HepG2 (cell line): ENCODE measurements around the gene EEF1A1. TPM values are rescaled to one million over a fixed set of nuclear protein-coding genes. Genes with fewer than 3 reads are reported as not detected.

Experiments used
- ATRX ChIP-seq: sonication (generic); formaldehyde crosslinking; IDR thresholded peaks from 2 replicates; pipeline ENCODE4 v1.4.0; 2020; ENCODE audit warnings: missing genetic modification reagents, borderline replicate concordance
- CREB3 ChIP-seq: sonication (generic); formaldehyde crosslinking; IDR thresholded peaks from 2 replicates; pipeline ENCODE4 v1.5.0; 2020; ENCODE audit warnings: missing genetic modification reagents
- KDM2A ChIP-seq: sonication (generic); formaldehyde crosslinking; IDR thresholded peaks from 2 replicates; pipeline ENCODE4 v1.4.0; 2020; ENCODE audit warnings: low read depth, missing genetic modification reagents, borderline replicate concordance
- NCOR1 ChIP-seq: fragments of 200-600 bp; sonication (generic); IDR thresholded peaks from 2 replicates; pipeline ENCODE4 v1.7.0; 2017; ENCODE audit warnings: antibody characterized with exemption, low read length, borderline replicate concordance
- PTBP1 ChIP-seq: fragments of 200-400 bp; formaldehyde crosslinking; IDR thresholded peaks from 2 replicates; pipeline ENCODE4 v1.6.1; 2018; ENCODE audit warnings: low read length, low read depth; ENCODE audit not compliant: poor library complexity, severe bottlenecking
- REXO4 ChIP-seq: sonication (generic); formaldehyde crosslinking; IDR thresholded peaks from 2 replicates; pipeline ENCODE4 v1.8.0; 2022; ENCODE audit warnings: missing genetic modification reagents, mild to moderate bottlenecking, borderline replicate concordance
- ZMYM4 ChIP-seq: sonication (generic); formaldehyde crosslinking; IDR thresholded peaks from 2 replicates; pipeline ENCODE4 v1.8.1; 2023; ENCODE audit warnings: mild to moderate bottlenecking, missing genetic modification reagents
- ZNF441 ChIP-seq: sonication (generic); formaldehyde crosslinking; IDR thresholded peaks from 2 replicates; pipeline ENCODE4 v1.7.0; 2021; ENCODE audit warnings: missing genetic modification reagents, borderline replicate concordance
- ZNF446 ChIP-seq: sonication (generic); formaldehyde crosslinking; IDR thresholded peaks from 2 replicates; pipeline ENCODE4 v1.5.0; 2020; ENCODE audit warnings: mild to moderate bottlenecking, missing genetic modification reagents
- ZNF609 ChIP-seq: sonication (generic); formaldehyde crosslinking; IDR thresholded peaks from 2 replicates; pipeline ENCODE4 v1.4.0; 2020; ENCODE audit warnings: mild to moderate bottlenecking, missing genetic modification reagents, borderline replicate concordance
- ZNF709 ChIP-seq: sonication (generic); formaldehyde crosslinking; IDR thresholded peaks from 2 replicates; pipeline ENCODE4 v1.5.0; 2020; ENCODE audit warnings: mild to moderate bottlenecking, missing genetic modification reagents
- ZNF761 ChIP-seq: sonication (generic); formaldehyde crosslinking; conservative IDR thresholded peaks from 2 replicates; pipeline ENCODE4 v1.4.0; 2020; ENCODE audit warnings: mild to moderate bottlenecking, missing genetic modification reagents
- polyA plus RNA-seq, 8 experiments: library from polyadenylated mRNA; depleted of rRNA in 3 of 8; stranded (reverse) in 7 of 8; unstranded in 1 of 8; fragments of >200 nt; fragmentation: Illumina TruSeq in 4 of 8; extraction: Trizol in 4 of 8; gene quantifications; 2 replicates each; pipeline versions ENCODE4 v1.2.1 to v1.2.3, GENCODE V29; 2011 to 2016; ENCODE audit warnings: low read depth in 4 of 8, missing spikeins in 1 of 8, mixed read lengths in 1 of 8; ENCODE audit not compliant: insufficient read depth in 1 of 8
- total RNA-seq, 5 experiments: library from RNA; depleted of rRNA; stranded (reverse); fragments of >200 nt; fragmentation: Illumina TruSeq; extraction: Trizol; gene quantifications; 2 replicates each; pipeline ENCODE4 v1.2.3, GENCODE V29; 2016; ENCODE audit warnings: low read depth in 1 of 5

EEF1A1 gene
- total and polyA plus RNA-seq, 2 of the 13 experiments (the other 11 are each of a cell fraction or from before 2014, with no cell fraction given), result 13,726 to 17,172 TPM

- TF ChIP-seq PTBP1, result peak; percentile 45
- TF ChIP-seq ZNF709 (CRISPR knock-in tag), result peak; percentile 97
- no peak for TF ChIP-seq ATRX (CRISPR knock-in tag)
- TF ChIP-seq ZNF761 (CRISPR knock-in tag), result no peak
- peak; percentile 71 for TF ChIP-seq ZMYM4 (CRISPR knock-in tag)
- TF ChIP-seq ZNF446 (CRISPR knock-in tag), result peak; percentile 76; the same call in 1 of the 2 replicates
- no peak for TF ChIP-seq CREB3 (CRISPR knock-in tag)
- TF ChIP-seq ZNF441 (CRISPR knock-in tag), result peak; percentile 74; the same call in 1 of the 2 replicates
- TF ChIP-seq REXO4 (CRISPR knock-in tag), result no peak
- no peak for TF ChIP-seq NCOR1
- TF ChIP-seq KDM2A, result peak; percentile 69; the same call in 1 of the 2 replicates
- TF ChIP-seq ZNF609 (CRISPR knock-in tag), result peak; percentile 87
Observed at GRCh38 chr6:73523434-73524123, 2.7 kb upstream of the EEF1A1 start (continued).
